Stimulated activated CD4-positive, alpha-beta T cell treated with anti-CD3 and anti-CD28 coated beads, Interleukin-4, amount 100 ng/mL, for 4 hours (primary cell): Measurements from ENCODE around the gene GPX1.
"Not testable (repeated sequence)": the region's sequence is repeated elsewhere in the genome, so short reads cannot be mapped to it uniquely, and the experiment has no call there.

Experiments
- DNase-seq, 2 experiments: peaks; one replicate each; pipeline ENCODE4 v3.0.0-alpha.2; 2020

GPX1 gene

DNA sequence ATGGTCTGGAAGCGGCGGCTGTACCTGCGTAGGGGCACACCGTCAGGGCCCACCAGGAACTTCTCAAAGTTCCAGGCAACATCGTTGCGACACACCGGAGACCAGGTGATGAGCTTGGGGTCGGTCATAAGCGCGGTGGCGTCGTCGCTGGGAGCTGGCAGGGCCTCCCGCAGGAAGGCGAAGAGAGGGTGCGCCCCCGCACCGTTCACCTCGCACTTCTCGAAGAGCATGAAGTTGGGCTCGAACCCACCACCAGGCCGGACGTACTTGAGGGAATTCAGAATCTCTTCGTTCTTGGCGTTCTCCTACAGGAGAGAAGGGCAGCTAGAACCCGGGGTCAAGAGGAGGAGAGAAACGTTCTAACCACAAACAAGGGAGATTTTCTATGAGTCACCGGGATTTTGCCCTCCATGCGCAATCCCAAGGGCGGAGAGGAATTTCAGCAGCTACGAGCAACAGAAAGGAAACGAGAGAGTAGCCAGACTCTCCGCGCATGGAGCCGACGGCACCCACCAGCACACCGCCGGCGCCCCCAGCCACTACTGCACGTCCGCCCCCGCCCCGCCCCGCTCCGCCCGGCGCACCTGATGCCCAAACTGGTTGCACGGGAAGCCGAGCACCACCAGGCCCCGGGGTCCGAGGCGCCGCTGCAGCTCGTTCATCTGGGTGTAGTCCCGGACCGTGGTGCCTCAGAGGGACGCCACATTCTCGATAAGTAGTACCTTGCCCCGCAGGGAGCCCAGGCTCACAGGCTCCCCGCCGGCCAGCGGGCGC lies 523 bp downstream of the GPX1 start:
- DNase-seq: peak; percentile 50 to 54

DNA sequence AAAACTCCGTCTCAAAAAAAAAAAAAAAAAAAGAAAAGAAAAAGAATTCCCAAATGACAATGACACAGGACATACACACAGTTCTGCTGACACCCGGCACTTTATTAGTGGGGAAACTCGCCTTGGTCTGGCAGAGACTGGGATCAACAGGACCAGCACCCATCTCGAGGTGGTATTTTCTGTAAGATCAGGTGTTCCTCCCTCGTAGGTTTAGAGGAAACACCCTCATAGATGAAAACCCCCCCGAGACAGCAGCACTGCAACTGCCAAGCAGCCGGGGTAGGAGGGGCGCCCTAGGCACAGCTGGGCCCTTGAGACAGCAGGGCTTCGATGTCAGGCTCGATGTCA lies 1.1 kb downstream of the GPX1 start:
- not testable (repeated sequence) for DNase-seq

GRCh38 chr3:49352890-49353421 lies 5.2 kb downstream of the GPX1 start:
- DNase-seq: no peak

DNA sequence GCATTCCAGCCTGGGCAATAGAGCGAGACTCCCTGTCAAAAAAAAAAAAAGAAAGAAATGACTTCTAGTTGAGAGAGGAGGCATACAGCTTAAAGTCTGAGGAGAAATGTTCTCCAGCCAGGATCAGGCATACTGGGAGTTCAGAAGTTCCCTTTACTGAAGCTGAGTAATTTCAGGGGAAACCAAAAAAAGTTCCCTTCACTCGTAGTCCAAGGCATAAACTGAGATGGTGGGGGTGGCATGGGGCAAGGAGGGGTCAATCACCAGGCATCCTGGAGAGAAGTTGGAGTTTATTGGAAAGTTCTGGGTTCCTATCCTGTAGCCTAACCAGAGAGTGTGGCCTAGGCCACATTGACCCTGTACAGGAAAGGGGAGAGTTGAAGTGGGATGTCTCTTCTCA lies 5.9 kb downstream of the GPX1 start:
- no peak for DNase-seq

GRCh38 chr3:49351521-49352011 lies 6.6 kb downstream of the GPX1 start:
- no peak for DNase-seq

GRCh38 chr3:49349348-49350114 lies 8.6 kb downstream of the GPX1 start:
- DNase-seq: no peak

- not testable (repeated sequence) for DNase-seq
These were observed 9.8 kb downstream of the GPX1 start for GRCh38 chr3:49348361-49348760.

- DNase-seq: no peak
These were observed 11.3 kb downstream of the GPX1 start for GRCh38 chr3:49346797-49347251.

- no peak for DNase-seq
These were observed 15.0 kb downstream of the GPX1 start for GRCh38 chr3:49343163-49343562.

- no peak for DNase-seq
These were observed 16.2 kb downstream of the GPX1 start for GRCh38 chr3:49341996-49342395.

GRCh38 chr3:49339941-49340800 lies 18.0 kb downstream of the GPX1 start, which contains the start of gene USP4:
TSS of gene USP4 (minus strand) at chr3:49340053. CDS start at chr3:49340024, 29 bp downstream.
- DNase-seq: peak; percentile 94 to 95

DNA sequence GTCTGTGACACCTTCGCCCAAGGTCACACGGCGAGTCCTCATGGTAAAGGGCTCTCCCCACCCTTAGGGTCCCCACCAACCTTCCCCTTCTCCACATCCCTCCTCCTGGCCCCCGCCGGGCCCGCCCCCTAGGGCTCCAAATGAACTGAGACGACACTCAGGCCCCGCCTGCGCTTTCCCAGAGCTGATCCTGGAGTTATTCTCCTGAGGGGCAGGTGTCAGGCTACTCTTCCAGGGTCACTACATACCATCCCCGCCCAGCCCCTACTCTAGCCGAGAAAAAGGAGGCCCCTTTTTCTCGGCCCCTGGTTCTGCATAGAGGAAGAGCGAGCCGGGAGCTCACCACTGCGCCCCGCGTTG lies 18.6 kb downstream of the GPX1 start:
- DNase-seq: peak in 1 of 2 experiments; percentile 11

GRCh38 chr3:49333916-49334633 lies 24.1 kb downstream of the GPX1 start:
- DNase-seq: no peak

DNA sequence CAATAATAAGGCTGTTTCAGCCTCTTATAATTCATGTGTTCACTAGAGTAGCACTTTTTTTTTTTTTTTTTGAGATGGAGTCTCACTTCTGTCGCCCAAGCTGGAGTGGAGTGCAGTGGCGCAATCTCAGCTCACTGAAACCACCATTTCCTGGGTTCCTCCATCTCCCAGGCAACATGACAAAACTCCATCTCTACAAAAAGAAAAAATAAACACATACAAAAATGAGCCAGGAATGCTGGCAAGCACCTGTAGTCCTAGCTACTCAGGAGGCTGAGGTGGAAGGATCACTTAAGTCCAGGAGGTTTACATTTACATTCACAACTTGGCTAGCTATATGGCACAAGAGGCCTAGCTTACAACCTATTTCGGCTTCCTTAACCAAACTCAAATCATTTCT lies 25.1 kb downstream of the GPX1 start:
- no peak for DNase-seq

DNA sequence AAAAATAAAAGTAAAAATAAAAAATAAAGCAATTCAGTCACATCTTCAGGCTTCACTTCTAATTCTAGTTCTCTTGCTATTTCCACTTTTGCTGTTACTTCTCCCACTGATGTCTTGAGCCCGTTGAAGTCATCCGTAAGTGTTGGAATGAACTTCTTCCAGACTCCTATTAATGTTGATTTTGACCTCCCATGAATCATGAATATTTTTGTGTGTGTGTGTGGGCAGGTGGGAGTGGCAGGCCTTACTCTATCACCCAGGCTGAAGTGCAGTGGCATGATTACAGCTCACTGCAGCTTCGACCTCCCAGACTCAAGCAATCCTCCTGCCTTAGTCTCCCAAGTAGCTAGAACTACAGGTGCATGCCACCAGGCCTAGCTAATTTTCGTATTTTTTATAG lies 29.0 kb downstream of the GPX1 start:
- DNase-seq: no peak

- DNase-seq: not testable (repeated sequence)
These were observed 29.8 kb downstream of the GPX1 start for GRCh38 chr3:49328350-49328749.

DNA sequence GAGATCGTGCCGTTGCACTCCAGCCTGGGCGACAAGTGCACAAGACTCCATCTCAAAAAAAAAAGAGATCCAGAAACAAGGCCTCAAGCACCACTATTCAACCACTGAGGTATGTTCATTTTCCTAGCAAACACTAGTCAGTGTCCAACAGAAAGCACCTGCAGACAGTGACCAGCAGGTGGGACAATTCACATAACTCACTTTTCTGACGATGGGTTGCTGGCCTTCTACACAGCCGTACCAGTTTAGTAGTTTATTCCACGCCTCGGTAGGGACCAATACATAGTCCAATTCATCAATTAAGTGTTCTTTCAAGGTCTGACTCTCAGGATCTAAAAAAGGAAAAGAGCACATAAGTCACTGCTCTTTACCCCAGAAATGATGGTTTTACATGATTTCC lies 30.7 kb downstream of the GPX1 start:
- DNase-seq: no peak

DNA sequence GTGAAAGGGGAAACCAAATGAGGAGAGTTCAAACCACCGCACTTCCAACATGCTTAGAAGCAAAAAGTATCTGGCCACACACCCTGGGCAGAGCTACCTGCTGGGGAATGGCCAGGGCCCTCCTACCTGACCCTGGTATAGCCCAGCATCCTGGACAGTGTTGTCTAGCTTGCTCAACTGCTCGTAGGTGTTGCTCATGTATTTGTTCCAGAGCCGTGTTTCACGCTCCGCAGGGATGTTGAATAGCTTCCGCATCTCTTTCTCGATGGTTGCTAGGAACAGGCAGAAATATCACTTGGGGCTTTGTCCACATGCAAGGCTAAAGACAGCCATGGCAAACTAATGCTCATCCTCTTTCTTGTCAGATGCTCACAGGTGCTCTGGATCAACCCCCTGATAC lies 33.4 kb downstream of the GPX1 start:
- no peak for DNase-seq

DNA sequence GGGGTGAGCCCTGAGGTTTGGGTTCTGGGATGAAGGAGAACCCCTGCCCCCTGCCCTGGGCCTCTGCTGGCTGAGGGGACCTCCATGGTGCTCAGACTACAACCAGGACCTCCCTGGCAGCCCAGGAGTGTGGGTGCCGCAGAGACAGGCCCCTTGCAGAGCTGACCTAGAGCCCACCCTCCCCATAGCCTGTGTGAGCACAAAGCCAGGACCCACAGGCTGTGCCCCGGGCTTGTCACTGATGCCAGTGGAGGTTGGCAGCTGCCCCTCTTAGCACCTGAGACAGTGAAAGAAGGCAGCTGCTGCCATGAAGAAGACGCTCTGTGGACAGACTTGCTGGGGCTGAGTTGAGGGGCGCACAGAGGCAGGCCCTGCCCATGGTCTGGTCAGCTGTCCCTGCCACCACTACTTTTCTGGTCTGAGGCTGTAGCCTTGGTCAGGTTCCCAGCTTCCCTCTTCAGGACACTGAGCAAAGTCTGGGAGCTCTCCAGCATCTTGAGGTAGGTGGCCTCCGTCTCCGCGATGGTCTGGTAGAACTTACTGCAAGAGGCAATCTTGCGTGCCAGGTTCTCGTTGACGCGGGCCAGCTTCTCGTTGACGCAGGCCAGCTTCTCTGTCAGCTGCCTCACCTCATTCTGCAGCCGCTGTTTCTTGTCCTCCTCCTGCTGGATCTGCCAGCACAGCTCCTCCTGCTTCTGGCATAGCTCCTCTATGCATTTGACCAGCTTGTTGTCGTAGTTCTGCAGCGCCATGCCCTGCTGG lies 41.3 kb downstream of the GPX1 start:
- DNase-seq: no peak

- DNase-seq: no peak
These were observed 44.1 kb downstream of the GPX1 start for GRCh38 chr3:49313896-49314688.

DNA sequence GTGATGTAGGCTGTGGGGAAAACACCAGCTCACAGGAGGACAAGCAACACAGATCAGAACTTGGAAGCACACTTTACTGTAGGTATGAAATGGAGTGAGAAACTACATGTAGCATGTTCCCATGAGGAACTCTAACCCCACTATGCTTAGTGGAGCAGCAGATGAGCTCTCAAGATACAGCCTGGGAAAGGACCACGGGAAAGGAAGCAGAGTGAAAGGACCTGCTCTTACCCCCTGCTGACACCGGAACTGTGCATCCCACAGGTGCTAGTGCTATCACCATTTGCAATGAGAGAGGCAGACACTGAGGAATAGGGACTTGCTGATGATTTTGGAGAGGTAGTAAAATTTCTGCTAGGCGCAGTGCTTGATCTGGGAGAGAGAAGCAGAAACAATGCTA lies 46.9 kb downstream of the GPX1 start:
- DNase-seq: no peak
